Activated CD4-positive, alpha-beta memory T cell treated with anti-CD3 and anti-CD28 coated beads for 36 hours (primary cell): ENCODE data around the gene PEX6. TPM values are rescaled to one million over a fixed set of nuclear protein-coding genes. Genes with fewer than 3 reads are reported as not detected.

Experiments used
- CTCF ChIA-PET: fragments of 350-600 bp; sonication (Branson Sonifier 250); formaldehyde crosslinking; loops from one replicate; lab custom pipeline; 2021; ENCODE audit warnings: antibody characterized with exemption, inconsistent platforms; lab: Charles Lee
- POLR2A ChIA-PET: fragments of 350-600 bp; sonication (Branson Sonifier 250); formaldehyde crosslinking; loops from one replicate; lab custom pipeline; 2021; ENCODE audit warnings: antibody characterized with exemption; lab: Charles Lee
- DNase-seq: peaks from one replicate; pipeline ENCODE4 v3.0.0-alpha.2; 2020
- H3K27ac Mint-ChIP-seq: one replicate; pipeline ENCODE4 v1.8.0; 2021; ENCODE audit warnings: mixed read lengths
- H3K27me3 Mint-ChIP-seq: one replicate; pipeline ENCODE4 v1.8.0; 2021; ENCODE audit warnings: mixed read lengths
- H3K36me3 Mint-ChIP-seq: one replicate; pipeline ENCODE4 v1.8.0; 2021; ENCODE audit warnings: mixed read lengths
- H3K4me1 Mint-ChIP-seq: one replicate; pipeline ENCODE4 v1.8.0; 2021; ENCODE audit warnings: low read depth, mixed read lengths
- H3K4me3 Mint-ChIP-seq: one replicate; pipeline ENCODE4 v1.8.0; 2021; ENCODE audit warnings: mild to moderate bottlenecking, mixed read lengths
- H3K9me3 Mint-ChIP-seq: one replicate; pipeline ENCODE4 v1.8.0; 2021; ENCODE audit warnings: mixed read lengths
- intact Hi-C: fragments of 100-400 bp; cut with micrococcal nuclease; formaldehyde crosslinking; loops from one replicate; pipeline ENCODE4 v1.15.1; 2023
- total RNA-seq, 2 experiments: library from RNA; stranded (reverse); gene quantifications; one replicate each; pipeline ENCODE4 v1.2.3, GENCODE V29; 2021

Gene PEX6
- total RNA-seq, 2 experiments from 2014 or later = 25.6 to 26.4 TPM

- ChIA-PET POLR2A (interaction anchor here (2.2 kb wide), 1 partner anchor 9 kb away, joined by 11 read pairs; the partner anchor contains the start of gene PPP2R5D), CTCF (interaction anchor here (0.6 to 1.4 kb wide), 2 partner anchors 11 to 18 kb away, joined by 3 read pairs; no protein-coding TSS in a partner anchor)
- Mint-ChIP-seq H3K27ac (peak overlapping the region; percentile 66), H3K4me3 (peak overlapping the region; percentile 12), H3K4me1 (peaks cover 50% of the 10 kb centered on the region), H3K27me3 (no peaks in the 10 kb centered on the region), H3K9me3 (no peaks in the 10 kb centered on the region), H3K36me3 (peaks cover 12% of the 10 kb centered on the region)
- intact Hi-C loops = no loop called here
- peak; percentile 15 for DNase-seq
Observed at GRCh38 chr6:42974919-42975505, 4.0 kb downstream of the PEX6 start.

GRCh38 chr6:42973926-42974325 is 5.1 kb downstream of the PEX6 start:
- intact Hi-C loops = no loop called here
- ChIA-PET POLR2A (interaction anchor here (2.2 kb wide), 1 partner anchor 10 kb away, joined by 11 read pairs; the partner anchor contains the start of gene PPP2R5D), CTCF (no interaction called here)
- H3K4me3 Mint-ChIP-seq = no peak overlapping the region
- H3K36me3 Mint-ChIP-seq = peaks cover 18% of the 10 kb centered on the region
- no peaks in the 10 kb centered on the region for H3K9me3 Mint-ChIP-seq
- H3K4me1 Mint-ChIP-seq = peaks cover 43% of the 10 kb centered on the region
- peak overlapping the region; percentile 3 for H3K27ac Mint-ChIP-seq
- no peaks in the 10 kb centered on the region for H3K27me3 Mint-ChIP-seq
- no peak for DNase-seq

GRCh38 chr6:42971746-42972327 is 7.1 kb downstream of the PEX6 start:
- Mint-ChIP-seq H3K27me3 (no peaks in the 10 kb centered on the region), H3K27ac (no peak overlapping the region), H3K4me1 (peaks cover 33% of the 10 kb centered on the region), H3K36me3 (peaks cover 18% of the 10 kb centered on the region), H3K9me3 (no peaks in the 10 kb centered on the region), H3K4me3 (no peak overlapping the region)
- intact Hi-C loops = no loop called here
- DNase-seq = no peak
- CTCF ChIA-PET = interaction anchor here (0.9 kb wide), 1 partner anchor 71 kb away, joined by 3 read pairs; no protein-coding TSS in a partner anchor
- POLR2A ChIA-PET = no interaction called here

GRCh38 chr6:42970871-42971612 is 7.9 kb downstream of the PEX6 start:
- intact Hi-C loops = no loop called here
- Mint-ChIP-seq H3K4me3 (no peak overlapping the region), H3K27me3 (no peaks in the 10 kb centered on the region), H3K4me1 (peaks cover 26% of the 10 kb centered on the region), H3K27ac (no peak overlapping the region), H3K9me3 (no peaks in the 10 kb centered on the region), H3K36me3 (peaks cover 16% of the 10 kb centered on the region)
- POLR2A ChIA-PET = interaction anchor here (0.6 kb wide), 1 partner anchor 8 kb away, joined by 3 read pairs; the partner anchor contains the start of gene PEX6
- CTCF ChIA-PET = no interaction called here
- DNase-seq = peak; percentile 17

GRCh38 chr6:42969934-42970333 is 9.0 kb downstream of the PEX6 start:
- Mint-ChIP-seq H3K4me1 (peaks cover 18% of the 10 kb centered on the region), H3K27me3 (no peaks in the 10 kb centered on the region), H3K9me3 (no peaks in the 10 kb centered on the region), H3K36me3 (peaks cover 16% of the 10 kb centered on the region), H3K4me3 (no peak overlapping the region), H3K27ac (no peak overlapping the region)
- ChIA-PET POLR2A (interaction anchor here (0.8 kb wide), 1 partner anchor 9 kb away, joined by 4 read pairs; the partner anchor contains the start of gene PEX6), CTCF (no interaction called here)
- intact Hi-C loops = no loop called here
- DNase-seq = no peak

GRCh38 chr6:42969431-42969830 is 9.6 kb downstream of the PEX6 start:
- H3K9me3 Mint-ChIP-seq = no peaks in the 10 kb centered on the region
- H3K27ac Mint-ChIP-seq = no peak overlapping the region
- intact Hi-C loops = no loop called here
- POLR2A ChIA-PET = no interaction called here
- peaks cover 20% of the 10 kb centered on the region for H3K36me3 Mint-ChIP-seq
- H3K4me1 Mint-ChIP-seq = peaks cover 13% of the 10 kb centered on the region
- no peak overlapping the region for H3K4me3 Mint-ChIP-seq
- H3K27me3 Mint-ChIP-seq = no peaks in the 10 kb centered on the region
- no peak for DNase-seq
- CTCF ChIA-PET = no interaction called here

GRCh38 chr6:42968783-42969182 is 10.2 kb downstream of the PEX6 start:
- ChIA-PET CTCF (no interaction called here), POLR2A (no interaction called here)
- H3K9me3 Mint-ChIP-seq = no peaks in the 10 kb centered on the region
- no peak overlapping the region for H3K4me3 Mint-ChIP-seq
- no peak for DNase-seq
- no peaks in the 10 kb centered on the region for H3K27me3 Mint-ChIP-seq
- intact Hi-C loops = no loop called here
- H3K36me3 Mint-ChIP-seq = peaks cover 17% of the 10 kb centered on the region
- peaks cover 9% of the 10 kb centered on the region for H3K4me1 Mint-ChIP-seq
- no peak overlapping the region for H3K27ac Mint-ChIP-seq

- Mint-ChIP-seq H3K4me3 (no peak overlapping the region), H3K9me3 (no peaks in the 10 kb centered on the region), H3K36me3 (peaks cover 15% of the 10 kb centered on the region), H3K27me3 (no peaks in the 10 kb centered on the region), H3K27ac (no peak overlapping the region), H3K4me1 (peaks cover 9% of the 10 kb centered on the region)
- POLR2A ChIA-PET = no interaction called here
- CTCF ChIA-PET = interaction anchor here (0.8 kb wide), 1 partner anchor 176 kb away, joined by 3 read pairs; no protein-coding TSS in a partner anchor
- DNase-seq = no peak
- intact Hi-C loops = no loop called here
Observed at GRCh38 chr6:42968126-42968701, 10.8 kb downstream of the PEX6 start.

- H3K4me1 Mint-ChIP-seq = peaks cover 9% of the 10 kb centered on the region
- H3K9me3 Mint-ChIP-seq = no peaks in the 10 kb centered on the region
- no peak for DNase-seq
- intact Hi-C loops = no loop called here
- ChIA-PET CTCF (no interaction called here), POLR2A (no interaction called here)
- H3K27me3 Mint-ChIP-seq = no peaks in the 10 kb centered on the region
- H3K27ac Mint-ChIP-seq = no peak overlapping the region
- H3K36me3 Mint-ChIP-seq = peaks cover 22% of the 10 kb centered on the region
- no peak overlapping the region for H3K4me3 Mint-ChIP-seq
Observed at GRCh38 chr6:42967228-42967627, 11.8 kb downstream of the PEX6 start.

- CTCF ChIA-PET = no interaction called here
Observed at GRCh38 chr6:42966571-42966970, 12.4 kb downstream of the PEX6 start.

GRCh38 chr6:42963855-42964605 is 15.0 kb downstream of the PEX6 start:
- Mint-ChIP-seq H3K27ac (no peak overlapping the region), H3K4me3 (no peak overlapping the region), H3K36me3 (peaks cover 21% of the 10 kb centered on the region), H3K9me3 (no peaks in the 10 kb centered on the region), H3K27me3 (no peaks in the 10 kb centered on the region), H3K4me1 (peaks cover 13% of the 10 kb centered on the region)
- ChIA-PET CTCF (interaction anchor here (0.6 to 1.8 kb wide), 4 partner anchors 11 to 179 kb away, joined by 3 to 15 read pairs (median 4); partner anchors contain the start of gene RRP36), POLR2A (no interaction called here)
- peak; percentile 63 for DNase-seq
- intact Hi-C loops = loop anchor here (5.0 kb wide), 1 partner anchor 62 kb away; no protein-coding TSS in a partner anchor

More at GRCh38 chr6:42966571-42966970, 12.4 kb downstream of the PEX6 start:
- POLR2A ChIA-PET = no interaction called here
- H3K36me3 Mint-ChIP-seq = peaks cover 27% of the 10 kb centered on the region
- no peak overlapping the region for H3K27ac Mint-ChIP-seq
- intact Hi-C loops = no loop called here
- DNase-seq = no peak
- H3K4me1 Mint-ChIP-seq = peaks cover 10% of the 10 kb centered on the region
- H3K9me3 Mint-ChIP-seq = no peaks in the 10 kb centered on the region
- no peak overlapping the region for H3K4me3 Mint-ChIP-seq
- no peaks in the 10 kb centered on the region for H3K27me3 Mint-ChIP-seq
